IMR-90 (cell line): ENCODE measurements around the gene KLHL29. TPM values are rescaled to one million over a fixed set of nuclear protein-coding genes. Genes with fewer than 3 reads are reported as not detected.

ENCODE experiments used
- ATAC-seq: fragments of 200-7000 bp; cut with Tn5 transposase; 2 replicates; pipeline ENCODE4 v1.9.1; 2020; ENCODE audit warnings: low read depth, mild to moderate bottlenecking, moderate library complexity
- BruUV-seq: library from RNA; stranded (reverse); fragments of 400-500 nt; replicated peaks from 2 replicates; lab custom pipeline; 2021; lab: Mats Ljungman, UMichigan
- CTCF ChIA-PET: fragments of 300-600 bp; formaldehyde crosslinking; extraction: SDS; loops from one replicate; lab custom pipeline; 2021; ENCODE audit warnings: antibody characterized with exemption; lab: Yijun Ruan, JAX
- POLR2A ChIA-PET: fragments of 300-600 bp; sonication (Branson Sonifier 250); formaldehyde crosslinking; loops from one replicate; lab custom pipeline; 2022; ENCODE audit warnings: antibody characterized with exemption; ENCODE audit not compliant: unreplicated experiment; lab: Charles Lee
- DNase-seq: peaks from one replicate; pipeline ENCODE4 v3.0.0; 2013
- H2AFZ ChIP-seq: replicated peaks from 2 replicates; pipeline ENCODE3; 2013; ENCODE audit warnings: low read length, mild to moderate bottlenecking; ENCODE audit not compliant: poor library complexity
- H2AK5ac ChIP-seq: 2 replicates; pipeline ENCODE4 v1.6.1; 2013; ENCODE audit warnings: low read depth, low read length, inconsistent platforms
- H2AK9ac ChIP-seq: replicated peaks from 2 replicates; pipeline ENCODE3; 2013; ENCODE audit warnings: mild to moderate bottlenecking, low read depth, low read length, moderate library complexity; ENCODE audit not compliant: poor library complexity
- H2BK120ac ChIP-seq: 2 replicates; pipeline ENCODE4 v1.6.1; 2013; ENCODE audit warnings: low read depth, low read length, inconsistent platforms
- H2BK15ac ChIP-seq: 3 replicates; pipeline ENCODE4 v1.6.1; 2013; ENCODE audit warnings: low read depth, low read length, inconsistent platforms
- H2BK20ac ChIP-seq: 2 replicates; pipeline ENCODE4 v1.6.1; 2013; ENCODE audit warnings: low read depth, mild to moderate bottlenecking, inconsistent platforms, low read length, moderate library complexity
- H2BK5ac ChIP-seq: 2 replicates; pipeline ENCODE4 v1.6.1; 2013; ENCODE audit warnings: mild to moderate bottlenecking, low read depth, low read length, inconsistent platforms; ENCODE audit not compliant: poor library complexity, severe bottlenecking
- H3K14ac ChIP-seq: replicated peaks from 2 replicates; pipeline ENCODE4 v1.6.1; 2013; ENCODE audit warnings: low read depth, low read length, inconsistent platforms
- H3K18ac ChIP-seq: 2 replicates; pipeline ENCODE4 v1.6.1; 2013; ENCODE audit warnings: low read depth, low read length, control low read depth
- H3K23ac ChIP-seq: 2 replicates; pipeline ENCODE4 v1.6.1; 2013; ENCODE audit warnings: low read depth, low read length, inconsistent platforms
- H3K27ac ChIP-seq: 2 replicates; pipeline ENCODE4 v1.5.1; 2013; ENCODE audit warnings: mild to moderate bottlenecking, control low read depth, low read length; ENCODE audit not compliant: insufficient read depth
- H3K27me3 ChIP-seq: 2 replicates; pipeline ENCODE4 v1.6.1; 2013; ENCODE audit warnings: low read length; ENCODE audit not compliant: control insufficient read depth, insufficient read depth
- H3K36me3 ChIP-seq: 2 replicates; pipeline ENCODE4 v1.6.1; 2013; ENCODE audit warnings: low read length, mixed read lengths; ENCODE audit not compliant: control insufficient read depth, insufficient read depth
- H3K4ac ChIP-seq: 2 replicates; pipeline ENCODE4 v1.6.1; 2013; ENCODE audit warnings: low read depth, low read length, inconsistent platforms
- H3K4me1 ChIP-seq: 2 replicates; pipeline ENCODE4 v1.6.1; 2013; ENCODE audit warnings: low read length, mixed read lengths; ENCODE audit not compliant: control insufficient read depth, insufficient read depth
- H3K4me2 ChIP-seq: 2 replicates; pipeline ENCODE4 v1.6.1; 2013; ENCODE audit warnings: low read depth, mild to moderate bottlenecking, control low read depth, low read length, moderate library complexity
- H3K4me3 ChIP-seq: 2 replicates; pipeline ENCODE4 v1.5.1; 2013; ENCODE audit warnings: low read depth, mild to moderate bottlenecking, control low read depth, low read length, moderate library complexity; ENCODE audit not compliant: insufficient read depth
- H3K56ac ChIP-seq: 2 replicates; pipeline ENCODE4 v1.6.1; 2013; ENCODE audit warnings: low read length, inconsistent platforms; ENCODE audit not compliant: insufficient read depth; ENCODE audit errors: extremely low read depth
- H3K79me1 ChIP-seq, 2 experiments: 2 replicates each; pipeline ENCODE4 v1.6.1; 2013; ENCODE audit warnings: low read length in 2 of 2, inconsistent platforms in 1 of 2, low read depth in 1 of 2
- H3K9ac ChIP-seq: 2 replicates; pipeline ENCODE4 v1.6.1; 2013; ENCODE audit warnings: low read depth, low read length, control low read depth
- H3K9me1 ChIP-seq: 2 replicates; pipeline ENCODE4 v1.6.1; 2013; ENCODE audit warnings: low read length, inconsistent platforms; ENCODE audit not compliant: insufficient read depth
- H3K9me3 ChIP-seq: 2 replicates; pipeline ENCODE4 v1.6.1; 2013; ENCODE audit warnings: low read length; ENCODE audit not compliant: control insufficient read depth, insufficient read depth
- H4K20me1 ChIP-seq: 2 replicates; pipeline ENCODE4 v1.6.1; 2013; ENCODE audit warnings: low read length, inconsistent platforms; ENCODE audit not compliant: insufficient read depth
- H4K5ac ChIP-seq: 2 replicates; pipeline ENCODE4 v1.6.1; 2013; ENCODE audit warnings: mild to moderate bottlenecking, low read depth, low read length, control low read depth
- H4K8ac ChIP-seq, 2 experiments: 2 replicates each; pipeline ENCODE4 v1.6.1; 2013; ENCODE audit warnings: low read depth in 2 of 2, low read length in 2 of 2, control low read depth in 1 of 2, inconsistent platforms in 1 of 2
- H4K91ac ChIP-seq: 2 replicates; pipeline ENCODE4 v1.6.1; 2013; ENCODE audit warnings: low read depth, low read length, inconsistent platforms; ENCODE audit not compliant: insufficient read depth
- BHLHE40 ChIP-seq: fragments of 150-350 bp; IDR thresholded peaks from 2 replicates; pipeline ENCODE4 v1.6.1; 2016; ENCODE audit warnings: mild to moderate bottlenecking, low read depth, low read length
- CEBPB ChIP-seq: IDR thresholded peaks from 2 replicates; pipeline ENCODE4 v1.6.1; 2012; ENCODE audit warnings: low read depth, low read length, improper control_type of control experiment
- CHD1 ChIP-seq: IDR thresholded peaks from 2 replicates; pipeline ENCODE4 v1.6.1; 2012; ENCODE audit warnings: low read depth, low read length, improper control_type of control experiment
- CTCF ChIP-seq: conservative IDR thresholded peaks from 2 replicates; pipeline ENCODE4 v1.5.1; 2012; ENCODE audit warnings: mild to moderate bottlenecking, low read depth, low read length, improper control_type of control experiment
- FOS ChIP-seq: fragments of 150-350 bp; IDR thresholded peaks from 2 replicates; pipeline ENCODE4 v1.6.1; 2016; ENCODE audit warnings: low read depth, low read length
- MAFK ChIP-seq: IDR thresholded peaks from 2 replicates; pipeline ENCODE4 v1.6.1; 2012; ENCODE audit warnings: low read depth, low read length, improper control_type of control experiment
- MAZ ChIP-seq: IDR thresholded peaks from 2 replicates; pipeline ENCODE4 v1.6.1; 2012; ENCODE audit warnings: low read depth, mild to moderate bottlenecking, low read length, improper control_type of control experiment, moderate library complexity, borderline replicate concordance
- MXI1 ChIP-seq: IDR thresholded peaks from 2 replicates; pipeline ENCODE4 v1.6.1; 2012; ENCODE audit warnings: low read depth, mild to moderate bottlenecking, low read length, moderate library complexity, borderline replicate concordance
- NFE2L2 ChIP-seq: fragments of 150-350 bp; IDR thresholded peaks from 2 replicates; pipeline ENCODE4 v1.6.1; 2016; ENCODE audit warnings: low read depth, mild to moderate bottlenecking, low read length
- POLR2A ChIP-seq: IDR thresholded peaks from 2 replicates; pipeline ENCODE4 v1.6.1; 2012; ENCODE audit warnings: mild to moderate bottlenecking, low read depth, low read length
- RAD21 ChIP-seq: IDR thresholded peaks from 2 replicates; pipeline ENCODE4 v1.6.1; 2012; ENCODE audit warnings: low read length, improper control_type of control experiment
- RCOR1 ChIP-seq: IDR thresholded peaks from 2 replicates; pipeline ENCODE4 v1.6.1; 2012; ENCODE audit warnings: mild to moderate bottlenecking, low read length, improper control_type of control experiment; ENCODE audit not compliant: insufficient replicate concordance
- RFX5 ChIP-seq: IDR thresholded peaks from 2 replicates; pipeline ENCODE4 v1.8.0; 2012; ENCODE audit warnings: low read depth, mild to moderate bottlenecking, low read length, moderate library complexity
- SMC3 ChIP-seq: fragments of 150-350 bp; IDR thresholded peaks from 2 replicates; pipeline ENCODE4 v1.6.1; 2016; ENCODE audit warnings: low read depth, mild to moderate bottlenecking, antibody characterized with exemption, low read length, moderate library complexity
- WGBS, 2 experiments: methylation state at CpG; one replicate each; pipeline versions ENCODE4 v1.1.5 to v1.1.7; 2013; ENCODE audit warnings: missing lambda C conversion rate in 2 of 2; ENCODE audit not compliant: insufficient read length in 1 of 2; ENCODE audit errors: extremely low coverage in 2 of 2; 5-methylcytosine and 5-hydroxymethylcytosine counted together
- dilution Hi-C: fragments of 300-500 bp; cut with HindIII; formaldehyde crosslinking; loops from one replicate; pipeline ENCODE4 v1.14.3; 2018; ENCODE audit warnings: low sequenced_read_pairs; ENCODE audit not compliant: unreplicated experiment
- in situ Hi-C: fragments of 300-500 bp; cut with MboI; formaldehyde crosslinking; loops from 3 replicates; pipeline ENCODE4 v1.14.3; 2019; ENCODE audit warnings: low sequenced_read_pairs, inconsistent platforms, mixed read lengths
- intact Hi-C: fragments of 100-400 bp; cut with micrococcal nuclease; formaldehyde crosslinking; loops from 2 replicates; pipeline ENCODE4 v1.10.0; 2022
- polyA plus RNA-seq, 3 experiments: library from polyadenylated mRNA; depleted of rRNA; stranded (reverse); fragments of >200 nt; gene quantifications; 2 replicates each; pipeline ENCODE4 v1.2.3, GENCODE V29; 2012; ENCODE audit warnings: low replicate concordance in 1 of 3
- total RNA-seq: library from RNA; depleted of rRNA; stranded (reverse); fragments of >200 nt; gene quantifications from 2 replicates; pipeline ENCODE4 v1.2.3, GENCODE V29; 2012
- TF ChIP-seq, protein P1 (sequence below): fragments of 150-350 bp; IDR thresholded peaks from 2 replicates; pipeline ENCODE4 v1.6.1; 2016; ENCODE audit warnings: low read depth, mild to moderate bottlenecking, low read length, moderate library complexity, borderline replicate concordance
- TF ChIP-seq, protein P2 (sequence below): fragments of 150-350 bp; IDR thresholded peaks from 2 replicates; pipeline ENCODE4 v1.6.1; 2017; ENCODE audit warnings: mild to moderate bottlenecking, antibody characterized with exemption, low read length, low read depth

The KLHL29 gene
- total and polyA plus RNA-seq, 2 of the 4 experiments (the other 2 are of a cell fraction): 2.0 to 8.0 TPM

- CTCF ChIA-PET: no interaction called here
- no peak overlapping the region for H3K4me3 ChIP-seq
- no peaks in the 10 kb centered on the region for H3K27me3 ChIP-seq
- no peak for ATAC-seq
- no peak overlapping the region for H3K23ac ChIP-seq
- H2BK15ac ChIP-seq: no peak overlapping the region
- H2BK5ac ChIP-seq: no peak overlapping the region
- H4K5ac ChIP-seq: no peak overlapping the region
- POLR2A ChIA-PET: no interaction called here
- H3K9me1 ChIP-seq: peaks cover 2% of the 10 kb centered on the region; the same call in 1 of the 2 replicates
- H4K20me1 ChIP-seq: peaks cover 3% of the 10 kb centered on the region; the same call in 1 of the 2 replicates
- WGBS, 2 experiments: no CpG with 5 or more reads among the region's 8 CpGs
- 0 out of 2 replicates have a peak, but pooled peaks cover 2% of the 10 kb centered on the region for H3K9me3 ChIP-seq
- H3K14ac ChIP-seq: no peak overlapping the region
- 0 out of 4 replicates have a peak, but pooled peaks cover 0 to 4% of the 10 kb centered on the region in 2 experiments for H3K79me1 ChIP-seq
- no peak overlapping the region for H3K27ac ChIP-seq
- H2AK5ac ChIP-seq: no peak overlapping the region
- no TSS peak for BruUV-seq
- no peak for DNase-seq
- dilution Hi-C loops: no loop called here
- no peak overlapping the region for H2AK9ac ChIP-seq
- H3K56ac ChIP-seq: no peak overlapping the region
- H3K18ac ChIP-seq: no peak overlapping the region
- in situ Hi-C loops: no loop called here
- peaks cover 10% of the 10 kb centered on the region; the same call in 1 of the 2 replicates for H3K4me1 ChIP-seq
- no peak overlapping the region for H2BK120ac ChIP-seq
- no peak overlapping the region for H3K9ac ChIP-seq
- H3K36me3 ChIP-seq: no peaks in the 10 kb centered on the region
- TF ChIP-seq MXI1 (no peak), POLR2A (no peak), CTCF (no peak), CEBPB (no peak), FOS (no peak), MAZ (no peak), RCOR1 (no peak), BHLHE40 (no peak), RFX5 (no peak), CHD1 (no peak), NFE2L2 (no peak), SMC3 (no peak), MAFK (no peak), RAD21 (no peak)
- TF ChIP-seq, protein P1, sequence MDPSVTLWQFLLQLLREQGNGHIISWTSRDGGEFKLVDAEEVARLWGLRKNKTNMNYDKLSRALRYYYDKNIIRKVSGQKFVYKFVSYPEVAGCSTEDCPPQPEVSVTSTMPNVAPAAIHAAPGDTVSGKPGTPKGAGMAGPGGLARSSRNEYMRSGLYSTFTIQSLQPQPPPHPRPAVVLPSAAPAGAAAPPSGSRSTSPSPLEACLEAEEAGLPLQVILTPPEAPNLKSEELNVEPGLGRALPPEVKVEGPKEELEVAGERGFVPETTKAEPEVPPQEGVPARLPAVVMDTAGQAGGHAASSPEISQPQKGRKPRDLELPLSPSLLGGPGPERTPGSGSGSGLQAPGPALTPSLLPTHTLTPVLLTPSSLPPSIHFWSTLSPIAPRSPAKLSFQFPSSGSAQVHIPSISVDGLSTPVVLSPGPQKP: no peak
- TF ChIP-seq, protein P2, sequence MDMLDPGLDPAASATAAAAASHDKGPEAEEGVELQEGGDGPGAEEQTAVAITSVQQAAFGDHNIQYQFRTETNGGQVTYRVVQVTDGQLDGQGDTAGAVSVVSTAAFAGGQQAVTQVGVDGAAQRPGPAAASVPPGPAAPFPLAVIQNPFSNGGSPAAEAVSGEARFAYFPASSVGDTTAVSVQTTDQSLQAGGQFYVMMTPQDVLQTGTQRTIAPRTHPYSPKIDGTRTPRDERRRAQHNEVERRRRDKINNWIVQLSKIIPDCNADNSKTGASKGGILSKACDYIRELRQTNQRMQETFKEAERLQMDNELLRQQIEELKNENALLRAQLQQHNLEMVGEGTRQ: no peak
- H2AFZ ChIP-seq: no peak overlapping the region
- intact Hi-C loops: no loop called here
- no peak overlapping the region for H3K4me2 ChIP-seq
- H3K4ac ChIP-seq: no peak overlapping the region
- H2BK20ac ChIP-seq: no peak overlapping the region
- H4K8ac ChIP-seq: no peak overlapping the region
- no peak overlapping the region for H4K91ac ChIP-seq
Measured at GRCh38 chr2:23622466-23622865, 237.5 kb downstream of the KLHL29 start.
